Tongue (tissue), 2 donors: ENCODE results near the gene ERMAP. TPM values are rescaled to one million over a fixed set of nuclear protein-coding genes. Genes with fewer than 3 reads are reported as not detected.

Experiments
- DNase-seq: peaks from one replicate; pipeline ENCODE4 v3.0.0-alpha.2; 2015
- total RNA-seq: library from RNA; depleted of rRNA; stranded (reverse); fragments of >200 nt; gene quantifications from one replicate; pipeline ENCODE4 v1.2.3, GENCODE V29; 2014

Gene ERMAP
- 14.1 TPM for total RNA-seq

- DNase-seq: peak; percentile 97
Measured at GRCh38 chr1:42816585-42817439, at the start of gene ERMAP, which contains the start of gene SVBP. Gene ERMAP (plus strand): TSS chr1:42817122. CDS start chr1:42830449, 13,327 bp downstream. Gene SVBP (minus strand): TSS chr1:42817397. CDS start chr1:42816544, 853 bp downstream.

GRCh38 chr1:42767510-42768000 lies 49.4 kb upstream of the ERMAP start:
- no peak for DNase-seq

GRCh38 chr1:42768172-42768571 lies 48.8 kb upstream of the ERMAP start:
- no peak for DNase-seq

- no peak for DNase-seq
Measured at GRCh38 chr1:42769811-42770210, 47.1 kb upstream of the ERMAP start.

GRCh38 chr1:42773420-42773819 lies 43.5 kb upstream of the ERMAP start:
- DNase-seq: no peak

GRCh38 chr1:42774928-42775526 lies 41.9 kb upstream of the ERMAP start:
- no peak for DNase-seq

GRCh38 chr1:42776502-42776901 lies 40.4 kb upstream of the ERMAP start:
- DNase-seq: no peak

- DNase-seq: peak; percentile 53
Measured at GRCh38 chr1:42777852-42778251, 39.1 kb upstream of the ERMAP start.

GRCh38 chr1:42779725-42780124 lies 37.2 kb upstream of the ERMAP start:
- no peak for DNase-seq

GRCh38 chr1:42780176-42780575 lies 36.7 kb upstream of the ERMAP start:
- no peak for DNase-seq

- no peak for DNase-seq
Measured at GRCh38 chr1:42783092-42783491, 33.8 kb upstream of the ERMAP start.

GRCh38 chr1:42784547-42784945 lies 32.4 kb upstream of the ERMAP start:
- no peak for DNase-seq

GRCh38 chr1:42784946-42785693 lies 31.8 kb upstream of the ERMAP start, which contains the start of gene TMEM269:
Gene TMEM269 (plus strand): TSS chr1:42784991. CDS start chr1:42789894, 4,903 bp downstream.
- peak; percentile 45 for DNase-seq

GRCh38 chr1:42786097-42786496 lies 30.8 kb upstream of the ERMAP start:
- no peak for DNase-seq

GRCh38 chr1:42788021-42788420 lies 28.9 kb upstream of the ERMAP start:
- DNase-seq: no peak

GRCh38 chr1:42793824-42794223 lies 23.1 kb upstream of the ERMAP start:
- no peak for DNase-seq

- DNase-seq: no peak
Measured at GRCh38 chr1:42797414-42797813, 19.5 kb upstream of the ERMAP start.

- DNase-seq: no peak
Measured at GRCh38 chr1:42797979-42798378, 18.9 kb upstream of the ERMAP start.

GRCh38 chr1:42801832-42802473 lies 15.0 kb upstream of the ERMAP start:
- DNase-seq: peak; percentile 24

- no peak for DNase-seq
Measured at GRCh38 chr1:42806171-42806570, 10.8 kb upstream of the ERMAP start.

- no peak for DNase-seq
Measured at GRCh38 chr1:42806593-42806992, 10.3 kb upstream of the ERMAP start.

- DNase-seq: peak; percentile 81
Measured at GRCh38 chr1:42807056-42807668, 9.8 kb upstream of the ERMAP start.
